Panc1 (cell line): Measurements from ENCODE around the gene SRSF1. TPM values are rescaled to one million over a fixed set of nuclear protein-coding genes. Genes with fewer than 3 reads are reported as not detected.

Source experiments
- ATAC-seq: fragments of 200-7000 bp; cut with Tn5 transposase; 2 replicates; pipeline ENCODE4 v1.9.1; 2020; ENCODE audit warnings: mild to moderate bottlenecking, moderate library complexity
- BruUV-seq: library from RNA; stranded (reverse); fragments of 400-500 nt; replicated peaks from 2 replicates; lab custom pipeline; 2021; lab: Mats Ljungman, UMichigan
- CTCF ChIA-PET: fragments of 300-600 bp; sonication (Branson Sonifier 250); formaldehyde crosslinking; loops from one replicate; lab custom pipeline; 2022; ENCODE audit warnings: antibody characterized with exemption; lab: Charles Lee
- POLR2A ChIA-PET: fragments of 300-600 bp; sonication (Branson Sonifier 250); formaldehyde crosslinking; loops from one replicate; lab custom pipeline; 2022; ENCODE audit warnings: antibody characterized with exemption; lab: Charles Lee
- DNase-seq: peaks from one replicate; pipeline ENCODE4 v3.0.0-alpha.2; 2010; ENCODE audit warnings: low read depth, low spot score
- H3K27ac ChIP-seq: 2 replicates; pipeline ENCODE4 v1.5.1; 2011; ENCODE audit warnings: mild to moderate bottlenecking, low read length, inconsistent platforms
- H3K27me3 ChIP-seq: fragments of 200-500 bp; sonication (Bioruptor generic); 2 replicates; pipeline ENCODE4 v1.6.0; 2014; ENCODE audit warnings: low read length, inconsistent platforms; ENCODE audit not compliant: control insufficient read depth, insufficient read depth
- H3K36me3 ChIP-seq: fragments of 200-500 bp; sonication (Bioruptor generic); 2 replicates; pipeline ENCODE4 v1.5.1; 2014; ENCODE audit warnings: inconsistent platforms, mild to moderate bottlenecking, low read length, moderate library complexity; ENCODE audit not compliant: control insufficient read depth, insufficient read depth
- H3K4me1 ChIP-seq: 2 replicates; pipeline ENCODE4 v1.5.1; 2011; ENCODE audit warnings: inconsistent platforms, mild to moderate bottlenecking, low read length, moderate library complexity; ENCODE audit not compliant: control insufficient read depth, insufficient read depth
- H3K4me3 ChIP-seq, 2 experiments: 2 replicates each; pipeline ENCODE4 v1.5.1; 2011 to 2012; ENCODE audit warnings: low read depth in 2 of 2, low read length in 2 of 2, mild to moderate bottlenecking in 2 of 2, inconsistent platforms in 1 of 2, moderate library complexity in 1 of 2
- H3K9me3 ChIP-seq: fragments of 200-500 bp; sonication (Bioruptor generic); 2 replicates; pipeline ENCODE4 v1.5.1; 2014; ENCODE audit warnings: low read depth, mild to moderate bottlenecking, inconsistent platforms, low read length, moderate library complexity; ENCODE audit not compliant: control insufficient read depth, insufficient read depth
- POLR2AphosphoS5 ChIP-seq: IDR thresholded peaks from 2 replicates; pipeline ENCODE4 v1.6.1; 2012; ENCODE audit warnings: mild to moderate bottlenecking, low read depth, low read length, moderate library complexity
- SIN3A ChIP-seq: IDR thresholded peaks from 2 replicates; pipeline ENCODE4 v1.6.1; 2012; ENCODE audit warnings: low read depth, mild to moderate bottlenecking, low read length, moderate library complexity, borderline replicate concordance; ENCODE audit not compliant: insufficient read depth
- TCF7L2 ChIP-seq: IDR thresholded peaks from 2 replicates; pipeline ENCODE4 v1.6.1; 2011; ENCODE audit warnings: mild to moderate bottlenecking, low read depth, low read length, inconsistent platforms
- in situ Hi-C: cut with HindIII; loops from 2 replicates; pipeline ENCODE4 v1.10.0; 2016; ENCODE audit warnings: low sequenced_read_pairs, low pct_unique_long_range_greater_than_20kb
- intact Hi-C: fragments of 100-400 bp; cut with micrococcal nuclease; formaldehyde crosslinking; loops from one replicate; pipeline ENCODE4 v1.10.0; 2022; ENCODE audit not compliant: unreplicated experiment
- total RNA-seq: library from RNA; stranded (reverse); gene quantifications from one replicate; pipeline ENCODE4 v1.2.1, GENCODE V29; 2021; ENCODE audit not compliant: unreplicated experiment
- TF ChIP-seq, protein P1 (sequence below): fragments of 450-650 bp; IDR thresholded peaks from 2 replicates; pipeline ENCODE4 v1.5.1; 2017; ENCODE audit warnings: mild to moderate bottlenecking
- TF ChIP-seq, protein P2 (sequence below), 2 experiments: IDR thresholded peaks; 2 replicates each; pipeline ENCODE4 v1.6.1; 2011 to 2012; ENCODE audit warnings: low read depth in 2 of 2, control low read depth in 1 of 2, low read length in 1 of 2, mild to moderate bottlenecking in 1 of 2, moderate library complexity in 1 of 2; ENCODE audit not compliant: insufficient read depth in 1 of 2

The SRSF1 gene
- total RNA-seq, 1 experiment from 2014 or later = 362 TPM

DNA sequence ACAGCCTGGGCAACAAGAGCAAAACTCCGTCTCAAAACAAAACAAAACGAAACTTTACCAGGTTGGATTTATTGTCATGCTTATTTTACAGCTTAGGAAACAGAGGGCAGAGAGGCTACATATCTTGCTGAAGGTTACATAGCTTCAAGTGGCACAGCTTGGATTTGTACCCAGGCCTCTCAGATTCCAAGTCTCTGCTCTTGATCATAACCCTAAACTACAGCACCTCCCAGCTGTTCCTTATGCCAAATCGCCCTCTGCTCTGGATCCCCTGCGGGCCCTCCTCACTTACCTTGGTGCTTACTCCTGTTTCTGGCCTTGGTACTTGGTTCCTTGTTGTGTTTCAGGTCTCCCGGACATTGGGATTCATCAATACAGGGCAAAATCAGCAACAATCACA lies 40.2 kb downstream of the SRSF1 start:
- in situ Hi-C loops = no loop called here
- H3K9me3 ChIP-seq = no peaks in the 10 kb centered on the region
- TF ChIP-seq, protein P1, sequence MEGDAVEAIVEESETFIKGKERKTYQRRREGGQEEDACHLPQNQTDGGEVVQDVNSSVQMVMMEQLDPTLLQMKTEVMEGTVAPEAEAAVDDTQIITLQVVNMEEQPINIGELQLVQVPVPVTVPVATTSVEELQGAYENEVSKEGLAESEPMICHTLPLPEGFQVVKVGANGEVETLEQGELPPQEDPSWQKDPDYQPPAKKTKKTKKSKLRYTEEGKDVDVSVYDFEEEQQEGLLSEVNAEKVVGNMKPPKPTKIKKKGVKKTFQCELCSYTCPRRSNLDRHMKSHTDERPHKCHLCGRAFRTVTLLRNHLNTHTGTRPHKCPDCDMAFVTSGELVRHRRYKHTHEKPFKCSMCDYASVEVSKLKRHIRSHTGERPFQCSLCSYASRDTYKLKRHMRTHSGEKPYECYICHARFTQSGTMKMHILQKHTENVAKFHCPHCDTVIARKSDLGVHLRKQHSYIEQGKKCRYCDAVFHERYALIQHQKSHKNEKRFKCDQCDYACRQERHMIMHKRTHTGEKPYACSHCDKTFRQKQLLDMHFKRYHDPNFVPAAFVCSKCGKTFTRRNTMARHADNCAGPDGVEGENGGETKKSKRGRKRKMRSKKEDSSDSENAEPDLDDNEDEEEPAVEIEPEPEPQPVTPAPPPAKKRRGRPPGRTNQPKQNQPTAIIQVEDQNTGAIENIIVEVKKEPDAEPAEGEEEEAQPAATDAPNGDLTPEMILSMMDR = no peak
- TF ChIP-seq, protein P2, sequence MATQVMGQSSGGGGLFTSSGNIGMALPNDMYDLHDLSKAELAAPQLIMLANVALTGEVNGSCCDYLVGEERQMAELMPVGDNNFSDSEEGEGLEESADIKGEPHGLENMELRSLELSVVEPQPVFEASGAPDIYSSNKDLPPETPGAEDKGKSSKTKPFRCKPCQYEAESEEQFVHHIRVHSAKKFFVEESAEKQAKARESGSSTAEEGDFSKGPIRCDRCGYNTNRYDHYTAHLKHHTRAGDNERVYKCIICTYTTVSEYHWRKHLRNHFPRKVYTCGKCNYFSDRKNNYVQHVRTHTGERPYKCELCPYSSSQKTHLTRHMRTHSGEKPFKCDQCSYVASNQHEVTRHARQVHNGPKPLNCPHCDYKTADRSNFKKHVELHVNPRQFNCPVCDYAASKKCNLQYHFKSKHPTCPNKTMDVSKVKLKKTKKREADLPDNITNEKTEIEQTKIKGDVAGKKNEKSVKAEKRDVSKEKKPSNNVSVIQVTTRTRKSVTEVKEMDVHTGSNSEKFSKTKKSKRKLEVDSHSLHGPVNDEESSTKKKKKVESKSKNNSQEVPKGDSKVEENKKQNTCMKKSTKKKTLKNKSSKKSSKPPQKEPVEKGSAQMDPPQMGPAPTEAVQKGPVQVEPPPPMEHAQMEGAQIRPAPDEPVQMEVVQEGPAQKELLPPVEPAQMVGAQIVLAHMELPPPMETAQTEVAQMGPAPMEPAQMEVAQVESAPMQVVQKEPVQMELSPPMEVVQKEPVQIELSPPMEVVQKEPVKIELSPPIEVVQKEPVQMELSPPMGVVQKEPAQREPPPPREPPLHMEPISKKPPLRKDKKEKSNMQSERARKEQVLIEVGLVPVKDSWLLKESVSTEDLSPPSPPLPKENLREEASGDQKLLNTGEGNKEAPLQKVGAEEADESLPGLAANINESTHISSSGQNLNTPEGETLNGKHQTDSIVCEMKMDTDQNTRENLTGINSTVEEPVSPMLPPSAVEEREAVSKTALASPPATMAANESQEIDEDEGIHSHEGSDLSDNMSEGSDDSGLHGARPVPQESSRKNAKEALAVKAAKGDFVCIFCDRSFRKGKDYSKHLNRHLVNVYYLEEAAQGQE (IDR thresholded peaks at IDR 0.05; ENCODE audit: insufficient read depth in 1 of 2, low read depth in 2 of 2, low read length in 1 of 2) = no peak
- TF ChIP-seq SIN3A (no peak), POLR2AphosphoS5 (no peak), TCF7L2 (no peak)
- ATAC-seq (no peak), DNase-seq (no peak)
- CTCF ChIA-PET = interaction anchor here (1.1 kb wide), 1 partner anchor 109 kb away, joined by 3 read pairs; no protein-coding TSS in a partner anchor
- no peak overlapping the region for H3K27ac ChIP-seq
- no peaks in the 10 kb centered on the region for H3K27me3 ChIP-seq
- no peaks in the 10 kb centered on the region for H3K4me1 ChIP-seq
- BruUV-seq = no TSS peak
- POLR2A ChIA-PET = no interaction called here
- H3K4me3 ChIP-seq = no peak overlapping the region
- intact Hi-C loops = no loop called here
- no peaks in the 10 kb centered on the region for H3K36me3 ChIP-seq

DNA sequence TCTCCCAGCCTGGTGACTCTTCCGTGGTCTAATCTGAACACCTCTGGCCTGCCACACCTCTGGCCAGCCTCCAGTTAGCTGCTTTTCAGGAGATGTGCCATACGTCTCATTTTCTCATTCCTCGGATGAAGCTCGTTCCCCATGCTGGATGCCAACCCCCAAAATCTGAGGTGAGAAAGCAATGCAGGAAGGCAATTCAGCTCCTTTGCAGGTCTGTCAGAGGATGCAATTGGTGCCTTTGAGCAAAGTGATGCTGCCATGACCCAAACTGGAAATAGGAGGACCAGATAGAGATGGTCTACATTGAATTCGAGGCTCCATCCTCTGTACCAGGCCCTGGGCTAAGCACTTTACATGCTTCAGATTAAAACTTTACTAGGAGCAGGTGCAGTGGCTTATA lies 40.8 kb downstream of the SRSF1 start:
- ATAC-seq (no peak), DNase-seq (no peak)
- TF ChIP-seq TCF7L2 (no peak), POLR2AphosphoS5 (no peak), SIN3A (no peak)
- TF ChIP-seq, protein P1 = no peak
- TF ChIP-seq, protein P2 (IDR thresholded peaks at IDR 0.05; ENCODE audit: insufficient read depth in 1 of 2, low read depth in 2 of 2, low read length in 1 of 2) = no peak
- intact Hi-C loops = no loop called here
- no peaks in the 10 kb centered on the region for H3K9me3 ChIP-seq
- no peak overlapping the region for H3K27ac ChIP-seq
- H3K4me3 ChIP-seq = no peak overlapping the region
- ChIA-PET CTCF (interaction anchor here (1.1 kb wide), 1 partner anchor 109 kb away, joined by 3 read pairs; no protein-coding TSS in a partner anchor), POLR2A (no interaction called here)
- no peaks in the 10 kb centered on the region for H3K36me3 ChIP-seq
- H3K27me3 ChIP-seq = no peaks in the 10 kb centered on the region
- H3K4me1 ChIP-seq = no peaks in the 10 kb centered on the region
- no TSS peak for BruUV-seq
- in situ Hi-C loops = no loop called here
